Bronchial epithelial cell (primary cell): ENCODE data around the gene CFAP46. TPM values are rescaled to one million over a fixed set of nuclear protein-coding genes. Genes with fewer than 3 reads are reported as not detected.
"Not testable (repeated sequence)": the region's sequence is repeated elsewhere in the genome, so short reads cannot be mapped to it uniquely, and the experiment has no call there.

Experiments used
- DNase-seq: peaks from one replicate; pipeline ENCODE4 v3.0.0-alpha.2; 2010; ENCODE audit warnings: low read depth
- FAIRE-seq: peaks from 2 replicates; lab custom pipeline; 2011; peaks lifted over from hg19 to GRCh38; lab: Jason Lieb, UNC
- H3K27me3 ChIP-seq: 2 replicates; pipeline ENCODE4 v1.5.1; 2011; ENCODE audit warnings: low read length; ENCODE audit not compliant: control insufficient read depth, insufficient read depth
- H3K36me3 ChIP-seq: 2 replicates; pipeline ENCODE4 v1.5.1; 2011; ENCODE audit warnings: low read length; ENCODE audit not compliant: control insufficient read depth, insufficient read depth
- H3K4me3 ChIP-seq: 2 replicates; pipeline ENCODE4 v1.5.1; 2011; ENCODE audit warnings: mild to moderate bottlenecking, low read depth, low read length, control low read depth
- total RNA-seq: library from RNA; depleted of rRNA; stranded (reverse); fragments of >200 nt; gene quantifications from 2 replicates; pipeline ENCODE4 v1.2.1, GENCODE V29; 2014
- TF ChIP-seq, protein P1 (sequence below): IDR thresholded peaks from 2 replicates; pipeline ENCODE4 v1.5.1; 2011; ENCODE audit warnings: mild to moderate bottlenecking, moderate library complexity, low read length, control low read depth, inconsistent platforms; ENCODE audit not compliant: insufficient read depth, severe bottlenecking

Gene CFAP46
- total RNA-seq, 1 donor from 2014 or later: 0.26 TPM

DNA sequence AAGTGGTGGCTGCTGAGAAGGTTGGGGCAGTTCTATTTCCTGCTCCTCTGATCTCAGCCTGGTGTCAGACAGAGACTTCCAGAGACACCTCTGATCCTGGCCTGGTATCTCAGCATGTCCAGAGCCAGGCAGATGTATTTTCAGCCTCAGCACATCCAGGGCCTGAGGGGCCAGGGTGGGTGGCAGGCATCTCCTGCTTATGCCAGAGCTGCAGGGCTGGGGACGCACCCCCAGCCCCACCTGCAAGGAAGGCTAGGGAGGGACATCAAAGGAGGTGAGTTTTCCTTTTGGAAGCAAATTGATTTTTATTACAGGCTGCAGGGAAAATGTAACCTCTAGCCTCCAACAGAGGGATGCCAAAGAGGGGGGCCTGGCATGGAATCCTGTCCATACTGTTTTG, 36.7 kb downstream of the CFAP46 start:
- Histone ChIP-seq H3K4me3 (no peak overlapping the region), H3K27me3 (no peaks in the 10 kb centered on the region), H3K36me3 (no peaks in the 10 kb centered on the region)
- FAIRE-seq (no peak), DNase-seq (no peak)
- TF ChIP-seq, protein P1, sequence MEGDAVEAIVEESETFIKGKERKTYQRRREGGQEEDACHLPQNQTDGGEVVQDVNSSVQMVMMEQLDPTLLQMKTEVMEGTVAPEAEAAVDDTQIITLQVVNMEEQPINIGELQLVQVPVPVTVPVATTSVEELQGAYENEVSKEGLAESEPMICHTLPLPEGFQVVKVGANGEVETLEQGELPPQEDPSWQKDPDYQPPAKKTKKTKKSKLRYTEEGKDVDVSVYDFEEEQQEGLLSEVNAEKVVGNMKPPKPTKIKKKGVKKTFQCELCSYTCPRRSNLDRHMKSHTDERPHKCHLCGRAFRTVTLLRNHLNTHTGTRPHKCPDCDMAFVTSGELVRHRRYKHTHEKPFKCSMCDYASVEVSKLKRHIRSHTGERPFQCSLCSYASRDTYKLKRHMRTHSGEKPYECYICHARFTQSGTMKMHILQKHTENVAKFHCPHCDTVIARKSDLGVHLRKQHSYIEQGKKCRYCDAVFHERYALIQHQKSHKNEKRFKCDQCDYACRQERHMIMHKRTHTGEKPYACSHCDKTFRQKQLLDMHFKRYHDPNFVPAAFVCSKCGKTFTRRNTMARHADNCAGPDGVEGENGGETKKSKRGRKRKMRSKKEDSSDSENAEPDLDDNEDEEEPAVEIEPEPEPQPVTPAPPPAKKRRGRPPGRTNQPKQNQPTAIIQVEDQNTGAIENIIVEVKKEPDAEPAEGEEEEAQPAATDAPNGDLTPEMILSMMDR: no peak

DNA sequence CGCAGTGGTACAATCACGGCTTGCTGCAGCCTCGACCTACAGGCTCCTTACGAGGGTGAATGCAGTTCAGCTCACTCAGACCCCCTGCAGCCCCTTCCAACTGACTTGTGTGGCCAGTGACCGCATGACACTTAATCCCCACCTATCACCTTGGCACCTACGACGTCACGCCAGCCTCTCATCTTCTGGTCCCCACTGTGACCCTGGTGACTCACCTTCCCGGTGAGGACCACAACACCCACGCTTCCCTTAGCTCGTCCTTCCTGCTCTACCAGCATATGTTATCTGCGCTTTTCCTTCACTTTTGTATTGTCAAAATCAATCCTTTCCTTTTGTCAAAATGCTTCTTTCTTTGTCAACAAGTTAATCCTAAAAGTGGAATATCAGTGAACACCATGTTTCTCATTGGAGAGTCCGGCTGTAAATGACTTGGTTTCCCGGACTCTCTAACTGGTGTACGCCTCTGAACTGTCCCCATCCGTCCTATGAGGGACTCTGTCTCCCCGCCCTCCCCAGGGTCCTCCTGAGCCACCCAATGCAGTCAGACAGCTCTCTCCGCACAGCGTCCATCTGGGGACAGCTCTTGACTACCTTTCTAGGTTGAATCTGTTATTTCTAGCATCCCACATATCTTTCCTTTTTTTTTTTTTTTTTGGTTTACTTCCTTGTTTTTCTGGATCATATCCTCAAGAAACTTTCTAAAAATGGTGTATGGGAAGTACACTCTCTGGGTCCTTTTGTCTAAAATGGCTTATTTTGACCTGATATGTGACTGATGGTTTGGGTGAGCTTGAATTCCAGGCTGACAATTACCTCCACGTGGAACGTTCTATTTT, 37.3 kb downstream of the CFAP46 start:
- Histone ChIP-seq H3K27me3 (no peaks in the 10 kb centered on the region), H3K36me3 (no peaks in the 10 kb centered on the region), H3K4me3 (no peak overlapping the region)
- TF ChIP-seq, protein P1: no peak
- FAIRE-seq (no peak), DNase-seq (no peak)

DNA sequence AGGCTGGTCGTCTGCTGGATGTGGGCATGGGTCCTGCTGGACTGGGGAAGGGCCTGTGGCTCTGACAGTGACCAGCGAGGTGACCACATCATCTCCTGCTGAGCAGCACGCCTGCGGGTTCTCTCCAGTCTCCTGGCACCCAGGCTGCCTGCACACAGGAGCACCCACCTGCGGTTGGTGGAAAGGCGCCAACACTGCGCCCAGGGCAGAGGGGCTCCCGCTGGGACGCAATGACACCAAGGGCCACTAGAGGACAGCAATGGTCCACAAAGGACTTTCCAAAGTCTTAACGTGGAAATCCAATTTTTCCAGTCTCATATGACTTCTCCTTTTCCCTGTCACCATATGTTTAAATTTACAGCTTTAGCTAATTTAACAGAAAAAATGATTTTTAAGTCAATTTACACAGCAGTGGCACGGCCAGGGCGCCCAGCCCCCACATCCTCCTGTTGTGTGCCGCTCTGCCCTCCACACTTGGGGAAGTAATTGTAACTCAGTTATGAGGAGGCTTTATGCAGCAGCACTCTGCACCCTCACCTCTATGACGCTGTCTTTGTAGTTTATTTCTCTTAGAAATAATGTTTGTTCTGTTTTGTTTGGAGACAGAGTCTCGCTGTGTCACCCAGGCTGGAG, 38.1 kb downstream of the CFAP46 start:
- Histone ChIP-seq H3K4me3 (no peak overlapping the region), H3K36me3 (no peaks in the 10 kb centered on the region), H3K27me3 (no peaks in the 10 kb centered on the region)
- DNase-seq (no peak), FAIRE-seq (no peak)
- TF ChIP-seq, protein P1: peak; percentile 49

DNA sequence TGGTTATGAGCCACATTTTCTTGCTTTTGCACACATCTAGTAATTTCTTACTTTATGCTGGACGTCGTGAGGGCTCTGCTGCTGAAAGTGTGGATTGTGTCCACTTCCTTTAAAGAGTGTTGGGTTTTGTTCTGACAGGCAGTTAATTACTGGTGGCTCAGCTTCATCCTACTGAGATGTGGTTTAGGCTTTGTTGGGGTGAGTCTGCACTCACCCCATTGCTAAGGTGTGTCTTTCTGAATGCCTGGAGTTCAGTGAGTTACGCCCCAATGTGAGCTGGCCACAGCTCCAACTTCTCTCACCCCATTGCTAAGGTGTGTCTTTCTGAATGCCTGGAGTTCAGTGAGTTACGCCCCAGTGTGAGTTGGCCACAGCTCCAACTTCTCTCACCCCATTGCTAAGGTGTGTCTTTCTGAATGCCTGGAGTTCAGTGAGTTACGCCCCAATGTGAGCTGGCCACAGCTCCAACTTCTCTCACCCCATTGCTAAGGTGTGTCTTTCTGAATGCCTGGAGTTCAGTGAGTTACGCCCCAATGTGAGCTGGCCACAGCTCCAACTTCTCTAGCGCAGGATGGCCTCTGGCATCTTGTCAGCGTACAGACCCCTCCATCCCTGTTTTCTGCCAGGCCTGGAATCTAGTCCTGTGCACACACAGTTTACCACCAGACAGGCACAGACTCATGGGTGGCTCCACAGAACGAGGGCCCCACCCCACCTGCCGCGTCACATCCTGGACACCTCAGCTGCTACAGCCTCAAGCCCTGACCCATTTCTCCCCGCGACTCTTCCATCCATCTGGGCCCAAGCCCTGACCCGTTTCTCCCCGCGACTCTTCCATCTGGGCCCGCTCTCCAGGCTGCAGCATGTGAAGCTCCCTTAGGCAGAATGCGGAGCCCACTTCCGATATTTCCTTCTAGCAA, 39.5 kb downstream of the CFAP46 start:
- not testable (repeated sequence) for DNase-seq, H3K36me3 ChIP-seq, FAIRE-seq, H3K27me3 ChIP-seq, H3K4me3 ChIP-seq

DNA sequence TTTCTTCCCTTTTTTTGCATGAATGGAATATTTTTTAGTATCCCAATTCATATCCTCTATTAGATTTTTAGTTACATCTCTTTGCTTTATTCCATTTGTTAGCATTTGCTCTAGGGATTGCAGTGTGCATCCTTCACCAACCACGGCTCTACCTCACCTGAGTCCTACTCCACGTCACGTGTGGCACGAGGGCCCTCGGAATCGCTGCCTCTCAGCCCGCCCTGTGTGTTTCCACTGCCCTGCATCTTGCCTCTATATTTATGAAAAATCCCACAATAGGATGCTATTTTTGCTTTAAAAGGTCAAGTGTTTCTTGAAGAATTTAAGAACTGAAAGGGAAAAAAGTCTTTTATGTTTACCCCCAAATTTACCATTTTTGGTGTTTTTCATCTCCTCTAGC, 41.0 kb downstream of the CFAP46 start:
- H3K36me3 ChIP-seq: no peaks in the 10 kb centered on the region
- H3K27me3 ChIP-seq: no peaks in the 10 kb centered on the region
- TF ChIP-seq, protein P1: no peak
- DNase-seq (no peak), FAIRE-seq (no peak)
- H3K4me3 ChIP-seq: no peak overlapping the region
